ENCODE data around the gene CTNNA2.

CTNNA2 gene

GRCh38 chr2:79832511-79833234, 319.8 kb downstream of the CTNNA2 start:
- no peaks in the 10 kb centered on the region for H3K9me3 ChIP-seq (ENCODE audit: control insufficient read depth, low read length)
- H2AFZ ChIP-seq = no peak overlapping the region
- H3K36me3 ChIP-seq (ENCODE audit: control insufficient read depth, insufficient read depth, low read length) = no peaks in the 10 kb centered on the region
- H3K27me3 ChIP-seq (ENCODE audit: control insufficient read depth, insufficient read depth, low read length) = no peaks in the 10 kb centered on the region
- no peaks in the 10 kb centered on the region for H3K4me1 ChIP-seq
- TF ChIP-seq, protein P1, sequence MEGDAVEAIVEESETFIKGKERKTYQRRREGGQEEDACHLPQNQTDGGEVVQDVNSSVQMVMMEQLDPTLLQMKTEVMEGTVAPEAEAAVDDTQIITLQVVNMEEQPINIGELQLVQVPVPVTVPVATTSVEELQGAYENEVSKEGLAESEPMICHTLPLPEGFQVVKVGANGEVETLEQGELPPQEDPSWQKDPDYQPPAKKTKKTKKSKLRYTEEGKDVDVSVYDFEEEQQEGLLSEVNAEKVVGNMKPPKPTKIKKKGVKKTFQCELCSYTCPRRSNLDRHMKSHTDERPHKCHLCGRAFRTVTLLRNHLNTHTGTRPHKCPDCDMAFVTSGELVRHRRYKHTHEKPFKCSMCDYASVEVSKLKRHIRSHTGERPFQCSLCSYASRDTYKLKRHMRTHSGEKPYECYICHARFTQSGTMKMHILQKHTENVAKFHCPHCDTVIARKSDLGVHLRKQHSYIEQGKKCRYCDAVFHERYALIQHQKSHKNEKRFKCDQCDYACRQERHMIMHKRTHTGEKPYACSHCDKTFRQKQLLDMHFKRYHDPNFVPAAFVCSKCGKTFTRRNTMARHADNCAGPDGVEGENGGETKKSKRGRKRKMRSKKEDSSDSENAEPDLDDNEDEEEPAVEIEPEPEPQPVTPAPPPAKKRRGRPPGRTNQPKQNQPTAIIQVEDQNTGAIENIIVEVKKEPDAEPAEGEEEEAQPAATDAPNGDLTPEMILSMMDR (IDR thresholded peaks at IDR 0.05) = no peak
- H3K4me2 ChIP-seq (ENCODE audit: low read length) = no peak overlapping the region
- no peak overlapping the region for H3K27ac ChIP-seq
- H3K9ac ChIP-seq = no peak overlapping the region
- no peaks in the 10 kb centered on the region for H3K79me2 ChIP-seq
- no peak overlapping the region for H3K4me3 ChIP-seq (ENCODE audit: low read depth, low read length)

DNA sequence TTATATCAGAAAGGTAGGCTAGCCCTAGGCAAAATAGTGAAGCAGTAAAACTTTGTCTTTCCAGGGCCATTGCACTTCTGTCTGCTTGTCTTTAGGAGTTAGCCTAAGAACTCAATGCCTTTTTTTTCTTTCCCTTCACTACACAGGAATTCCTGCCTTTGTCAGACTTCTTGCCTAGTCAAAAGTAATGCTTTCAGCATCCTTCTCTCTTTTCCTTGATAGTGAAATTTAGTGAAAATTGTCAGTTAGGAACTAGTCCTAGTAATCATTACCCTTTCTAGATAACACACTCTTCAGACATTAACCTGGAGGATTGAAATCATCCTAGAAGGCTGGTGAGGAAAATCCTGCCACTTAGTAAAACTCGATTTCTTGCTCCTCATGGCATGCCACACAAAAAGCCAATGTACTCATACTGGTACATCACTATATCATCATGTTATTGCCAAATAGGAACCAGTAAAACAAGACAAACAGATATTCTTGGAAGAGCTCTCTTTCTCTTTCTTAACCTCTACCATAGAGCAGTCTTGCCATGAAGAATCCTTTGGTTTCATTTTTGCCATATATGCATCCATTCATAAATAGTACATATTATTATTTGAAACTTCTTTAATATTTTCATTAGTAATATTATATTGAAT, 320.5 kb downstream of the CTNNA2 start:
- Histone ChIP-seq H3K36me3 (ENCODE audit: control insufficient read depth, insufficient read depth, low read length) (no peaks in the 10 kb centered on the region), H3K27ac (no peak overlapping the region), H3K27me3 (ENCODE audit: control insufficient read depth, insufficient read depth, low read length) (no peaks in the 10 kb centered on the region), H2AFZ (no peak overlapping the region), H3K9me3 (ENCODE audit: control insufficient read depth, low read length) (no peaks in the 10 kb centered on the region), H3K4me1 (no peaks in the 10 kb centered on the region), H3K4me3 (ENCODE audit: low read depth, low read length) (no peak overlapping the region), H3K79me2 (no peaks in the 10 kb centered on the region), H3K4me2 (ENCODE audit: low read length) (no peak overlapping the region), H3K9ac (no peak overlapping the region)
- TF ChIP-seq, protein P1 (IDR thresholded peaks at IDR 0.05) = no peak

DNA sequence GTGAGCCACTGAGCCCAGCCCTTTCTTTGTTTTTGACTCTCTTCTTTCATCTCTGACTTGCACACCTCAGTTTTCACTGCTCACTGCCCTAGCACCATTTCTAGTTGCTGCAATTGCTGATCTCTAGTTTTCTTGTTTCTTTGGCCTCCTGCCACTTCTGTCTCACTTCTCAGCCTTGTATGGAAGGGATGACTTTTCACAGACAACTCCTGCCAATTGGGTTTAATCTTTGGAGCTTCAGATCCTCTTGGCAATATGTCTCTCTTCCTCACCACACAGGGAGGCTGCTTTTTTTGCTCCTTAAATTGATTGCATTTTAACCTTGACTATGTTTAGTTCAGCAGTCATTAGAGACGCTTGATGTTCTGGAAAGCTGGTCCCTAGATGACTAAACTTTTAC, 323.1 kb downstream of the CTNNA2 start:
- H3K79me2 ChIP-seq = no peaks in the 10 kb centered on the region
- H3K27me3 ChIP-seq (ENCODE audit: control insufficient read depth, insufficient read depth, low read length) = no peaks in the 10 kb centered on the region
- H3K4me2 ChIP-seq (ENCODE audit: low read length) = no peak overlapping the region
- H3K9me3 ChIP-seq (ENCODE audit: control insufficient read depth, low read length) = no peaks in the 10 kb centered on the region
- H3K9ac ChIP-seq = no peak overlapping the region
- no peak overlapping the region for H2AFZ ChIP-seq
- H3K4me1 ChIP-seq = no peaks in the 10 kb centered on the region
- no peaks in the 10 kb centered on the region for H3K36me3 ChIP-seq (ENCODE audit: control insufficient read depth, insufficient read depth, low read length)
- TF ChIP-seq, protein P1 (IDR thresholded peaks at IDR 0.05) = no peak
- H3K4me3 ChIP-seq (ENCODE audit: low read depth, low read length) = no peak overlapping the region
- H3K27ac ChIP-seq = no peak overlapping the region

DNA sequence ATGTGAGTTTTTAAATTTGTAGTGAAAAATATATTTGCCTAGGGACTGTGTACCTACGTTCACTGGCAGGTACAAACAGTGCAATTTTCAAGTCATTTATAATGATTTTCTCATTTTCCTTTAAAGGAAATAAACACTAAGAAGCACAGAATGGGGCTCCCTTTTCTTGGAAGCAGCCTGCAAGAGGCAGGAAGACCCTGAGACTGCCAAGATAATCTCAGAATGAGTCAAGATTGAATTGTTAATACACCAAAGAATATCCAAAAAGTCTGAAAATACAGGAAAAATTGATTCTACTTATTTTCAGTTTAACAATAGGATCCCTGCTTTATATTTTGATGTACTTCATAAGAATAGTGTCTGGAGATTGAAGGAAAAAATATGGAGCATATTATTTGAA, 331.2 kb downstream of the CTNNA2 start:
- Histone ChIP-seq H3K27ac (no peak overlapping the region), H3K36me3 (ENCODE audit: control insufficient read depth, insufficient read depth, low read length) (no peaks in the 10 kb centered on the region), H3K4me3 (ENCODE audit: low read depth, low read length) (no peak overlapping the region), H3K27me3 (ENCODE audit: control insufficient read depth, insufficient read depth, low read length) (no peaks in the 10 kb centered on the region), H3K4me2 (ENCODE audit: low read length) (no peak overlapping the region), H3K9ac (no peak overlapping the region), H3K4me1 (no peaks in the 10 kb centered on the region), H2AFZ (no peak overlapping the region), H3K79me2 (no peaks in the 10 kb centered on the region), H3K9me3 (ENCODE audit: control insufficient read depth, low read length) (no peaks in the 10 kb centered on the region)
- TF ChIP-seq, protein P1 (IDR thresholded peaks at IDR 0.05) = no peak

DNA sequence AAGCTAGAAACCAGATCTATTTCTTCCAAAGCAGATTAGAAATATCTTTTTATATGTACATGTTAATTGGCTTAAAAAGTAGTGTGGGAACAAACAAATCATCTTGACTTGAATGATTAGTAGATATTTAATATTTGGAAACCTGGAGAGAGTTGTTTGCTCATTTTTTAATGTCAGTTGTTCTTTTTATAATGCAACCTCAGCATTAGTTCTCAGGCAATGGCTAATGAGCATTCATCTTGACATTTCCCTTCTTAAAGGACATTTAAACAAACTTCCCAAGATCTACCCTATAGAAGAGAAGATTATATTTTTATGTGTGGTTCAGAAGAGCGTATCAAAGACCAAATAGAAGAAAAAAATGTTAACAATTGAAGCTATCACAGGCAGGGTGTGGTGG, 334.0 kb downstream of the CTNNA2 start:
- Histone ChIP-seq H3K36me3 (ENCODE audit: control insufficient read depth, insufficient read depth, low read length) (no peaks in the 10 kb centered on the region), H3K9ac (no peak overlapping the region), H3K27me3 (ENCODE audit: control insufficient read depth, insufficient read depth, low read length) (no peaks in the 10 kb centered on the region), H3K79me2 (no peaks in the 10 kb centered on the region), H3K4me1 (no peaks in the 10 kb centered on the region), H2AFZ (no peak overlapping the region), H3K4me2 (ENCODE audit: low read length) (no peak overlapping the region), H3K4me3 (ENCODE audit: low read depth, low read length) (no peak overlapping the region), H3K9me3 (ENCODE audit: control insufficient read depth, low read length) (no peaks in the 10 kb centered on the region), H3K27ac (no peak overlapping the region)
- TF ChIP-seq, protein P1 (IDR thresholded peaks at IDR 0.05) = no peak

All from parathyroid adenoma (tissue), 2 donors.